CD4-positive, alpha-beta T cell treated with Interleukin-4 for 4 hours (primary cell): ENCODE measurements around the gene LIPF.
"Not testable (repeated sequence)": the region's sequence is repeated elsewhere in the genome, so short reads cannot be mapped to it uniquely, and the experiment has no call there.

Experiments used
- DNase-seq: peaks from one replicate; pipeline ENCODE4 v3.0.0-alpha.2; 2020

The LIPF gene

GRCh38 chr10:88676283-88677060, 12.2 kb downstream of the LIPF start:
- no peak for DNase-seq

GRCh38 chr10:88680958-88681357, 16.7 kb downstream of the LIPF start:
- DNase-seq: no peak

GRCh38 chr10:88682491-88682890, 18.2 kb downstream of the LIPF start:
- DNase-seq: no peak

GRCh38 chr10:88687853-88688467, 23.7 kb downstream of the LIPF start:
- peak; percentile 21 for DNase-seq

GRCh38 chr10:88689366-88689765, 25.1 kb downstream of the LIPF start:
- no peak for DNase-seq

- no peak for DNase-seq
Measured at GRCh38 chr10:88693392-88694020, 29.3 kb downstream of the LIPF start.

GRCh38 chr10:88702848-88703597, 38.8 kb downstream of the LIPF start:
- DNase-seq: no peak

- no peak for DNase-seq
Measured at GRCh38 chr10:88705958-88706357, 41.7 kb downstream of the LIPF start, which contains the start of gene LIPK. TSS of gene LIPK (plus strand) at chr10:88706249. CDS start at chr10:88724544, 18,295 bp downstream.

- no peak for DNase-seq
Measured at GRCh38 chr10:88707429-88708155, 43.4 kb downstream of the LIPF start.

GRCh38 chr10:88709361-88709760, 45.1 kb downstream of the LIPF start:
- DNase-seq: not testable (repeated sequence)

- DNase-seq: no peak
Measured at GRCh38 chr10:88715517-88715916, 51.3 kb downstream of the LIPF start.

GRCh38 chr10:88721392-88721791, 57.1 kb downstream of the LIPF start:
- no peak for DNase-seq

- DNase-seq: no peak
Measured at GRCh38 chr10:88725798-88726197, 61.6 kb downstream of the LIPF start.

GRCh38 chr10:88728107-88728763, 64.0 kb downstream of the LIPF start:
- no peak for DNase-seq
